K562 (cell line): ENCODE results near the gene NAXD. TPM values are rescaled to one million over a fixed set of nuclear protein-coding genes. Genes with fewer than 3 reads are reported as not detected.
A peak's percentile ranks its signal among the peaks of the same experiment; 100 is the strongest.

ENCODE experiments used
- ARID1B ChIP-seq: fragments of 450-650 bp; IDR thresholded peaks from 2 replicates; pipeline ENCODE4 v1.6.1; 2016; ENCODE audit warnings: antibody characterized with exemption, mild to moderate bottlenecking, inconsistent platforms
- C11orf30 ChIP-seq: fragments of 450-650 bp; IDR thresholded peaks from 2 replicates; pipeline ENCODE4 v1.6.1; 2016; ENCODE audit warnings: low read depth, mild to moderate bottlenecking
- CBFA2T3 ChIP-seq: fragments of 450-650 bp; IDR thresholded peaks from 2 replicates; pipeline ENCODE4 v1.6.1; 2017
- CBX5 ChIP-seq: IDR thresholded peaks from 2 replicates; pipeline ENCODE4 v1.6.1; 2014; ENCODE audit warnings: low read depth, borderline replicate concordance
- CTBP1 ChIP-seq: fragments of 450-650 bp; IDR thresholded peaks from 2 replicates; pipeline ENCODE4 v1.6.1; 2016; ENCODE audit warnings: borderline replicate concordance
- ESRRA ChIP-seq: fragments of 450-650 bp; IDR thresholded peaks from 2 replicates; pipeline ENCODE4 v1.6.1; 2014; ENCODE audit warnings: low read depth, mild to moderate bottlenecking, moderate library complexity, borderline replicate concordance
- FOSL1 ChIP-seq: fragments of 200-800 bp; sonication (Bioruptor generic); conservative IDR thresholded peaks from 2 replicates; pipeline ENCODE4 v1.6.1; 2016; ENCODE audit warnings: missing genetic modification characterization, missing compliant biosample characterization
- FOXM1 ChIP-seq, 2 experiments: fragments of 450-650 bp in 1 of 2; sonication (generic) in 1 of 2; formaldehyde crosslinking in 1 of 2; IDR thresholded peaks; 2 replicates each; pipeline versions ENCODE4 v1.6.1 to v1.9.0; 2017 to 2022; ENCODE audit warnings: low read depth in 2 of 2, mild to moderate bottlenecking in 2 of 2, missing genetic modification reagents in 1 of 2, moderate library complexity in 1 of 2
- KDM2B ChIP-seq: fragments of 250-450 bp; sonication (Bioruptor Pico); IDR thresholded peaks from 2 replicates; pipeline ENCODE4 v1.8.0; 2021; ENCODE audit warnings: mild to moderate bottlenecking, moderate library complexity
- MAFG ChIP-seq: fragments of 450-650 bp; conservative IDR thresholded peaks from 2 replicates; pipeline ENCODE4 v1.6.1; 2016; ENCODE audit warnings: missing genetic modification characterization, missing compliant biosample characterization
- MEF2D ChIP-seq: conservative IDR thresholded peaks from 2 replicates; pipeline ENCODE4 v1.6.1; 2016; ENCODE audit warnings: low read depth, missing genetic modification characterization, missing compliant biosample characterization
- MXI1 ChIP-seq: IDR thresholded peaks from 2 replicates; pipeline ENCODE4 v1.6.1; 2011; ENCODE audit warnings: low read depth, mild to moderate bottlenecking, improper control_type of control experiment, low read length
- NFE2 ChIP-seq: IDR thresholded peaks from 2 replicates; pipeline ENCODE4 v1.6.1; 2014; ENCODE audit warnings: antibody characterized with exemption, low read depth
- PHB2 ChIP-seq: fragments of 450-650 bp; IDR thresholded peaks from 2 replicates; pipeline ENCODE4 v1.6.1; 2017; ENCODE audit warnings: low read depth
- PRDM10 ChIP-seq: fragments of 450-650 bp; IDR thresholded peaks from 2 replicates; pipeline ENCODE4 v1.6.1; 2018; ENCODE audit not compliant: partially characterized antibody
- TCF7L2 ChIP-seq: fragments of 150-350 bp; IDR thresholded peaks from 2 replicates; pipeline ENCODE4 v1.6.1; 2016; ENCODE audit warnings: low read depth, mild to moderate bottlenecking, low read length, moderate library complexity
- TGIF2 ChIP-seq: sonication (generic); formaldehyde crosslinking; IDR thresholded peaks from 2 replicates; pipeline ENCODE4 v1.8.1; 2022; ENCODE audit warnings: mild to moderate bottlenecking, missing genetic modification reagents, moderate library complexity
- ZBED1 ChIP-seq: IDR thresholded peaks from 2 replicates; pipeline ENCODE4 v1.6.1; 2014
- ZNF395 ChIP-seq: fragments of 200-800 bp; sonication (Bioruptor generic); IDR thresholded peaks from 2 replicates; pipeline ENCODE4 v1.6.1; 2017; ENCODE audit warnings: missing genetic modification characterization, missing compliant biosample characterization
- ZNF589 ChIP-seq: fragments of 200-800 bp; sonication (Bioruptor generic); IDR thresholded peaks from 2 replicates; pipeline ENCODE4 v1.6.1; 2016; ENCODE audit warnings: low read depth, missing genetic modification characterization, missing compliant biosample characterization
- polyA plus RNA-seq, 8 experiments: library from polyadenylated mRNA; depleted of rRNA in 4 of 8; stranded (reverse) in 5 of 8; unstranded in 3 of 8; fragments of >200 nt; fragmentation: Nextera tagmentation in 2 of 8; fragmentation: Illumina TruSeq in 1 of 8; extraction: Ambion mirVana in 2 of 8; extraction: Trizol in 1 of 8; gene quantifications; 2 replicates each; pipeline versions ENCODE4 v1.2.1 to v1.2.3, GENCODE V29; 2011 to 2014; ENCODE audit warnings: inconsistent platforms in 1 of 8, missing spikeins in 1 of 8
- total RNA-seq, 7 experiments: library from RNA; depleted of rRNA in 6 of 7; stranded (reverse); fragments of >200 nt in 6 of 7; fragmentation: Illumina TruSeq in 2 of 7; extraction: Trizol in 2 of 7; gene quantifications; 2 replicates each; pipeline versions ENCODE4 v1.2.1 to v1.2.3, GENCODE V29; 2011 to 2021; ENCODE audit warnings: low replicate concordance in 1 of 7

Gene NAXD
- total and polyA plus RNA-seq, 9 of the 15 experiments (the other 6 are each of a cell fraction or from before 2014, with no cell fraction given) = 0.59 to 20.6 (median 13.0) TPM

- TF ChIP-seq CTBP1 (peak; percentile 30; the same call in 1 of the 2 replicates), KDM2B (no peak), TGIF2 (CRISPR knock-in tag) (no peak), PRDM10 (no peak), MEF2D (tag) (no peak), ARID1B (peak; percentile 39), ZNF395 (CRISPR knock-in tag) (no peak), CBX5 (no peak), ZBED1 (no peak), MXI1 (no peak), MAFG (peak; percentile 50; the same call in 1 of the 2 replicates), PHB2 (no peak), FOXM1 (IDR thresholded peaks at IDR 0.05; ENCODE audit: low read depth) (no peak), FOXM1 (CRISPR knock-in tag; IDR thresholded peaks at IDR 0.05; ENCODE audit: low read depth) (no peak), NFE2 (peak; percentile 79), TCF7L2 (no peak), C11orf30 (peak; percentile 48; the same call in 1 of the 2 replicates), FOSL1 (tag) (peak; percentile 43; the same call in 1 of the 2 replicates), ZNF589 (CRISPR knock-in tag) (no peak), ESRRA (peak; percentile 86; the same call in 1 of the 2 replicates), CBFA2T3 (peak; percentile 35; the same call in 1 of the 2 replicates)
These were observed 32.9 kb downstream of the NAXD start (continued) for GRCh38 chr13:110648146-110648819.
